BLaER1 treated with 17β-estradiol and CSF1 and Interleukin-3, amounts not matched to agents 10 nM and 100 nM (cell line): Measurements from ENCODE around the gene DCTD.
"Not testable (repeated sequence)": the region's sequence is repeated elsewhere in the genome, so short reads cannot be mapped to it uniquely, and the experiment has no call there.

Experiments used
- H3K27ac ChIP-seq, 11 experiments: shearing (Covaris generic); formaldehyde crosslinking; 2 replicates each; pipeline ENCODE4 v1.8.1; 2022
- H3K27me3 ChIP-seq, 11 experiments: shearing (Covaris generic); formaldehyde crosslinking; 2 replicates each; pipeline ENCODE4 v1.8.1; 2022
- H3K36me3 ChIP-seq, 11 experiments: shearing (Covaris generic); formaldehyde crosslinking; 2 replicates each; pipeline ENCODE4 v1.8.1; 2022
- H3K4me1 ChIP-seq, 10 experiments: shearing (Covaris generic); formaldehyde crosslinking; 2 replicates each; pipeline ENCODE4 v1.8.1; 2022
- H3K4me2 ChIP-seq, 11 experiments: shearing (Covaris generic); formaldehyde crosslinking; 2 replicates each; pipeline ENCODE4 v1.8.1; 2022
- H3K4me3 ChIP-seq, 10 experiments: shearing (Covaris generic); formaldehyde crosslinking; 2 replicates each; pipeline ENCODE4 v1.8.1; 2022
- H3K9ac ChIP-seq, 11 experiments: shearing (Covaris generic); formaldehyde crosslinking; 2 replicates each; pipeline ENCODE4 v1.8.1; 2022
- H3K9me3 ChIP-seq, 11 experiments: shearing (Covaris generic); formaldehyde crosslinking; replicated peaks in 1 of 11; 2 replicates each; pipeline ENCODE4 v1.8.1; 2022
- H4K20me1 ChIP-seq, 11 experiments: shearing (Covaris generic); formaldehyde crosslinking; 2 replicates each; pipeline ENCODE4 v1.8.1; 2022
- Cebpa-rat ChIP-seq, 11 experiments: shearing (Covaris generic); IDR thresholded peaks; 2 replicates each; pipeline ENCODE4 v1.8.1; 2022

Gene DCTD

GRCh38 chr4:182913621-182914020 is 3.6 kb downstream of the DCTD start:
- peaks cover 62 to 71% (median 67%) of the 10 kb centered on the region in 11 experiments for H3K36me3 ChIP-seq
- no peak for TF ChIP-seq Cebpa-rat (IDR thresholded peaks at IDR 0.05)
- H3K4me2 ChIP-seq = peak overlapping the region in 5 of 11 experiments; percentile 3 to 93 (median 10); a peak in 4 of 22 replicates
- H3K27me3 ChIP-seq = no peaks in the 10 kb centered on the region
- H3K9ac ChIP-seq = no peak overlapping the region
- H3K4me1 ChIP-seq = peaks cover 26 to 51% (median 42%) of the 10 kb centered on the region in 10 experiments
- H3K27ac ChIP-seq = no peak overlapping the region
- H4K20me1 ChIP-seq = peaks cover 0 to 31% (median 9%) of the 10 kb centered on the region in 11 experiments; a peak in 9 of 22 replicates
- no peak overlapping the region for H3K4me3 ChIP-seq
- no peaks in the 10 kb centered on the region for H3K9me3 ChIP-seq

GRCh38 chr4:182913036-182913435 is 4.2 kb downstream of the DCTD start:
- Histone ChIP-seq H3K4me2 (peak overlapping the region in 5 of 11 experiments; percentile 3 to 21 (median 7); a peak in 4 of 22 replicates), H4K20me1 (peaks cover 0 to 31% (median 12%) of the 10 kb centered on the region in 11 experiments; a peak in 9 of 22 replicates), H3K4me3 (no peak overlapping the region), H3K27ac (no peak overlapping the region), H3K27me3 (no peaks in the 10 kb centered on the region), H3K4me1 (peaks cover 20 to 45% (median 37%) of the 10 kb centered on the region in 10 experiments), H3K9ac (no peak overlapping the region), H3K36me3 (peaks cover 67 to 77% (median 73%) of the 10 kb centered on the region in 11 experiments), H3K9me3 (no peaks in the 10 kb centered on the region)
- no peak for TF ChIP-seq Cebpa-rat (IDR thresholded peaks at IDR 0.05)

DNA sequence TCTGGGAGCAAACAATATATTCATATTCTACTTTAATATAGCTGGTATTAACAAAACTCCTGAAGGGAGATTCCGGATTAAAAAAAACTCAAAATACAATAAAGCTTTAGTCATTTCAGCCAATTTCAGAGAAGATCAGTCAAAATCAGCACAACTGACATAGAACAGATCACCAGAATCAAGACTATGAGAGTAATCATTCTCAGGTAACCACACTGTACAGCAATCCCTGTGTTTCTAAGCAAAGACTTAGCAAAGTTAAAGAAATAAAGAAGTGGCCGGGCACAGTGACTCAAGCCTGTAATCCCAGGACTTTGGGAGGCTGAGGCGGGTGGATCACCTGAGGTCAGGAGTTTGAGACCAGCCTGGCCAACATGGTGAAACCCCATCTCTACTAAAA is 9.1 kb downstream of the DCTD start:
- Histone ChIP-seq H3K4me2 (no peak overlapping the region), H3K4me3 (no peak overlapping the region), H3K9ac (no peak overlapping the region), H3K27me3 (no peaks in the 10 kb centered on the region), H3K36me3 (peaks cover 84 to 100% (median 94%) of the 10 kb centered on the region in 11 experiments), H3K9me3 (no peaks in the 10 kb centered on the region), H3K4me1 (peaks cover 0 to 9% (median 6%) of the 10 kb centered on the region in 10 experiments; a peak in 6 of 20 replicates), H3K27ac (no peak overlapping the region), H4K20me1 (peaks cover 8 to 70% (median 30%) of the 10 kb centered on the region in 11 experiments; a peak in 17 of 22 replicates)
- TF ChIP-seq Cebpa-rat (IDR thresholded peaks at IDR 0.05) = no peak

DNA sequence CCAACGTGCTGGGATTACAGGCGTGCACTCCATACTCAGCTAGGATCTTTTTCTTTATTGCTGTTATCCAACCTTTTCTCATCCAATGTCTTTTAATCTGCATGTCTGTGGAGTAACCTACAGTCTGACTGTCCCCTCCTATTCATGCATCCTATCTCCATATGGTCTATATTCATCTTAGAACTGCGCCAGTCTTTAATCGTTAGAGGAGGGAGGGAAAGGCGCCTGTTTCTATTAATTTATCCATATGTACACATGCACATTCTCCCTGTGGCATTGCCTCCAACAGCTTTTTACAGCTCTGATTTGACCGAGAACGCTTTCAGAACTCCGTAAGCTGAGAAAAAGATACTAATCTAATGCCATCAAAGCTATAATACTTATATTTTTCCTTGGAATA is 9.8 kb downstream of the DCTD start:
- H3K4me3 ChIP-seq = no peak overlapping the region
- H3K36me3 ChIP-seq = peaks cover 85 to 100% (median 94%) of the 10 kb centered on the region in 11 experiments
- H3K4me1 ChIP-seq = peaks cover 0 to 6% (median 0%) of the 10 kb centered on the region in 10 experiments; a peak in 1 of 20 replicates
- no peaks in the 10 kb centered on the region for H3K27me3 ChIP-seq
- TF ChIP-seq Cebpa-rat (IDR thresholded peaks at IDR 0.05) = no peak
- no peak overlapping the region for H3K9ac ChIP-seq
- H3K9me3 ChIP-seq = no peaks in the 10 kb centered on the region
- no peak overlapping the region for H3K4me2 ChIP-seq
- peaks cover 8 to 72% (median 33%) of the 10 kb centered on the region in 11 experiments; a peak in 17 of 22 replicates for H4K20me1 ChIP-seq
- no peak overlapping the region for H3K27ac ChIP-seq

DNA sequence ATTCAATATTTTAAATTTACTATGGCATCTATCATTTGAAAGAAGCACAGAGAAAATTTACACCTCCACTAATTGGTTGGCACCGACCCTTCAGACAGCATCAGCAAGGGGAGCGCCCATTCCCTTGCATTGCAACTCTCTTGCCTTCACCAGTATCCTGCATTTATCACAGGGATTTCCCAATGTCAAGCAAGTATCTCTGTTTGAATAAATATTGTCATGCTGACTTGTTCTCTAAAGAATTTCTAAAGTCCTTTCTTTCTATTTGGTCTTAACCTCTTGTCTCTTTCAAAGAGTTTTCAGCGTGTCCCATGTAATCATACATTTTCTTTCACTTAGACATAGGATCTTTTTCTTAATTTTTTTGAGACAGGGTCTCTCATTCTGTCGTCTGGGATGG is 10.4 kb downstream of the DCTD start:
- TF ChIP-seq Cebpa-rat (IDR thresholded peaks at IDR 0.05) = no peak
- Histone ChIP-seq H4K20me1 (peaks cover 8 to 75% (median 39%) of the 10 kb centered on the region in 11 experiments; a peak in 17 of 22 replicates), H3K36me3 (peaks cover 85 to 100% (median 94%) of the 10 kb centered on the region in 11 experiments), H3K9ac (no peak overlapping the region), H3K27me3 (no peaks in the 10 kb centered on the region), H3K4me3 (no peak overlapping the region), H3K9me3 (no peaks in the 10 kb centered on the region), H3K27ac (no peak overlapping the region), H3K4me2 (no peak overlapping the region), H3K4me1 (peaks cover 0 to 6% (median 0%) of the 10 kb centered on the region in 10 experiments; a peak in 1 of 20 replicates)

DNA sequence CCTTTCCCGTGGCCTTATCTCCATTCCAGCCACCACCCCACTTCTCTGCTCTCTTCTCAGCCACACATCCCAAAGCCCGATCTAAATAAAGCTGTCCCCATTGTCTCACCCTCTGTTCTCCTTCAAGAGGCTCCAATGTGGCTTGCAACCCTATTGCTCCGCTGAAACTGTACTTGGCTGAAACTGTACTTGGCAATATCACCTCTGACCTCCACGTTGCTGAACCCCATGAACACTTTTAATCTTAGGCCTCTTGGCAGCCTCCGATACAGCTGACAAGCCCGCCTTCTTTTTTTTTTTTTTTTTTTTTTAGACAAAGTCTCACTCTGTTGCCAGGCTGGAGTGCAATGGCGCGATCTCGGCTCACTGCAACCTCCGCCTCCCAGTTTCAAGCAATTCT is 12.1 kb downstream of the DCTD start:
- H3K4me2 ChIP-seq = no peak overlapping the region
- peaks cover 84 to 100% (median 95%) of the 10 kb centered on the region in 11 experiments for H3K36me3 ChIP-seq
- H3K4me3 ChIP-seq = no peak overlapping the region
- H3K27me3 ChIP-seq = no peaks in the 10 kb centered on the region
- H3K4me1 ChIP-seq = no peaks in the 10 kb centered on the region; a peak in 1 of 20 replicates
- no peaks in the 10 kb centered on the region for H3K9me3 ChIP-seq
- H3K27ac ChIP-seq = no peak overlapping the region
- no peak for TF ChIP-seq Cebpa-rat (IDR thresholded peaks at IDR 0.05)
- H3K9ac ChIP-seq = no peak overlapping the region
- H4K20me1 ChIP-seq = peaks cover 8 to 81% (median 42%) of the 10 kb centered on the region in 11 experiments; a peak in 17 of 22 replicates

- Histone ChIP-seq H3K36me3 (peaks cover 84 to 100% (median 95%) of the 10 kb centered on the region in 11 experiments), H3K27ac (no peak overlapping the region), H3K9me3 (no peaks in the 10 kb centered on the region), H3K9ac (no peak overlapping the region), H3K4me1 (no peaks in the 10 kb centered on the region), H3K4me2 (no peak overlapping the region), H4K20me1 (peaks cover 8 to 83% (median 39%) of the 10 kb centered on the region in 11 experiments; a peak in 17 of 22 replicates), H3K4me3 (no peak overlapping the region), H3K27me3 (no peaks in the 10 kb centered on the region)
- TF ChIP-seq Cebpa-rat (IDR thresholded peaks at IDR 0.05) = no peak
These were observed 12.9 kb downstream of the DCTD start for GRCh38 chr4:182904211-182904761.

DNA sequence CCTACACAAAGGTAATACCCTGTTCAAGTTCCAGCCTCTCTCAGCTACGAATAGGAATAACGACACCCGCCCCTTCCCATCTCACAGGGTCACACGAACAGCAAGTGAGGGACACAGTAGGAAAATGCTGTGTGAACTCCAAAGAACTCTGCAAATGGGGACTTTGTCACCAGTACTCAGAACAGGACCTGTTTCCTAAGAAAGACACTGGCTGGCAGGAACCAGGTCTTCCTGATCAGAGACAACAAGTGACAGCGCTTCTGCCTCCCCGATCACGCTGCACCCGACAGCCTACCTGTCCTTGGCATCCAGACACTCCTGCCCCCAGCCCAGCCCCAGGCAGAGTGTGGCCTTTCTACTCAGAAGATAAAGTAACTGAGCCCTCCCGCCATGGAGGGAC is 14.2 kb downstream of the DCTD start:
- Histone ChIP-seq H3K4me2 (no peak overlapping the region), H3K4me1 (no peaks in the 10 kb centered on the region; a peak in 1 of 20 replicates), H3K36me3 (peaks cover 83 to 100% (median 96%) of the 10 kb centered on the region in 11 experiments), H3K9ac (no peak overlapping the region), H3K27ac (no peak overlapping the region), H3K27me3 (no peaks in the 10 kb centered on the region), H3K9me3 (no peaks in the 10 kb centered on the region), H4K20me1 (peaks cover 8 to 94% (median 43%) of the 10 kb centered on the region in 11 experiments; a peak in 18 of 22 replicates), H3K4me3 (no peak overlapping the region)
- no peak for TF ChIP-seq Cebpa-rat (IDR thresholded peaks at IDR 0.05)

DNA sequence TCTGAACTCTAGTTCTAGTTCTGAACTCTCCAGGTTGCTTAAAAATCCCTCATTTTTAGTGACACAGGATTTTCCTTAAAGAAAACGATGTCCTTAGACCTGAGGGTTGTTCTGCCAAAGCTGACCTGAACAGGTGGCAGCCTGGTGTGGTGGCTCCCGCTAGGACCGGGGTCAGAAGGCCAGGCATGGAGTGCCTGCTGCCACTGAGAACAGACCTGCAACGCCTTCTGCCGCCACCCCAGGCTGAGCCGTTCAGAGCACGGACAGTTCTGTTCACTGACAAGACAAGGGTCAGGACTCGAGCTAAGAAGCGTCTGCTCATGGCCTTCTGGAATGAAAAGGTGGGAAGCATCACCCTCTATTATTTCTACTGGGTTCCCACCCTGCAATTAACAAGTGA is 15.8 kb downstream of the DCTD start:
- Histone ChIP-seq H3K4me3 (no peak overlapping the region), H3K27me3 (no peaks in the 10 kb centered on the region), H3K36me3 (peaks cover 81 to 99% (median 94%) of the 10 kb centered on the region in 11 experiments), H3K9me3 (no peaks in the 10 kb centered on the region), H3K4me2 (no peak overlapping the region), H3K4me1 (peaks cover 0 to 4% (median 0%) of the 10 kb centered on the region in 10 experiments; a peak in 2 of 20 replicates), H4K20me1 (peaks cover 11 to 92% (median 52%) of the 10 kb centered on the region in 11 experiments; a peak in 19 of 22 replicates), H3K9ac (no peak overlapping the region), H3K27ac (no peak overlapping the region)
- TF ChIP-seq Cebpa-rat (IDR thresholded peaks at IDR 0.05) = no peak

DNA sequence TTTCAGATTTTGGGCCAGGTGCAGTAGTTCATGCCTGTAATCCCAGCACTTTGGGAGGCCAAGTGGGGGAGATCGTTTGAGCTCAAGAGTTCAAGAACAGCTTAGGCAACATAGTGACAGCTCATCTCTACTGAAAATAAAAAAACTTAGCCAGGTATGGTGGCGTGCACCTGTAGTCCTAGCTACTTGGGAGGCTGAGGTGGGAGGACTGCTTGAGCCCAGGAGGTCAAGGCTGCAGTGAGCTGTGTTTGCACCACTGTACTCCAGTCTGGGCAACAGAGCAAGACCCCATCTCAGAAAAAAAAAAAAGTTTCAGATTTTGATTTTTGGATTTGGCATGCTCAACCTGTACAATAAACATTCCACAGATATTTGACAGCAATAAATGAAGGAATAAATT is 17.2 kb downstream of the DCTD start:
- not testable (repeated sequence) for H3K27ac ChIP-seq, H3K27me3 ChIP-seq, H3K9me3 ChIP-seq, H3K4me2 ChIP-seq, H3K9ac ChIP-seq, H3K4me3 ChIP-seq, H3K4me1 ChIP-seq
- Histone ChIP-seq H3K36me3 (peaks cover 88 to 99% (median 96%) of the 10 kb centered on the region in 11 experiments), H4K20me1 (peaks cover 15 to 92% (median 57%) of the 10 kb centered on the region in 11 experiments; a peak in 19 of 22 replicates)
